Amniotic stem cell (primary cell): ENCODE data around the gene SLC19A3.
"Not testable (repeated sequence)": the region's sequence is repeated elsewhere in the genome, so short reads cannot be mapped to it uniquely, and the experiment has no call there.

Experiments used
- DNase-seq: peaks from one replicate; lab custom pipeline; 2025; lab: John Stamatoyannopoulos, UW

The SLC19A3 gene

GRCh38 chr2:227717687-227718567, at the start of gene SLC19A3:
Gene SLC19A3 (minus strand): TSS chr2:227718028. CDS start chr2:227702318, 15,710 bp downstream.
- DNase-seq, result no peak

- DNase-seq, result peak; percentile 42
These were observed 48.6 kb upstream of the SLC19A3 start for GRCh38 chr2:227766373-227766883.

- no peak for DNase-seq
These were observed 48.1 kb upstream of the SLC19A3 start for GRCh38 chr2:227765788-227766372.

- no peak for DNase-seq
These were observed 44.1 kb upstream of the SLC19A3 start for GRCh38 chr2:227761740-227762476.

GRCh38 chr2:227759411-227760118, 41.7 kb upstream of the SLC19A3 start:
- DNase-seq, result no peak

- not testable (repeated sequence) for DNase-seq
These were observed 38.4 kb upstream of the SLC19A3 start for GRCh38 chr2:227756261-227756660.

- no peak for DNase-seq
These were observed 30.3 kb upstream of the SLC19A3 start for GRCh38 chr2:227748079-227748478.

- DNase-seq, result no peak
These were observed 27.8 kb upstream of the SLC19A3 start, which contains the start of gene SCYGR8 for GRCh38 chr2:227745594-227745993. Gene SCYGR8 (plus strand): TSS chr2:227745894. CDS start chr2:227745894, 0 bp downstream.

- not testable (repeated sequence) for DNase-seq
These were observed 22.9 kb upstream of the SLC19A3 start for GRCh38 chr2:227740705-227741104.

- no peak for DNase-seq
These were observed 21.5 kb upstream of the SLC19A3 start for GRCh38 chr2:227739351-227739750.

GRCh38 chr2:227728035-227728434, 10.2 kb upstream of the SLC19A3 start, which contains the start of gene SCYGR7:
Gene SCYGR7 (plus strand): TSS chr2:227728335. CDS start chr2:227728335, 0 bp downstream.
- DNase-seq, result no peak

GRCh38 chr2:227724394-227725039, 6.7 kb upstream of the SLC19A3 start, which contains the start of gene SCYGR6:
Gene SCYGR6 (minus strand): TSS chr2:227724757. CDS start chr2:227724757, 0 bp downstream.
- DNase-seq, result no peak

- not testable (repeated sequence) for DNase-seq
These were observed 5.0 kb upstream of the SLC19A3 start for GRCh38 chr2:227722821-227723220.

GRCh38 chr2:227720680-227721079, 2.9 kb upstream of the SLC19A3 start:
- no peak for DNase-seq

- DNase-seq, result no peak
These were observed 1.8 kb upstream of the SLC19A3 start for GRCh38 chr2:227719641-227720040.

GRCh38 chr2:227716501-227716900, 1.3 kb downstream of the SLC19A3 start:
- DNase-seq, result no peak

- no peak for DNase-seq
These were observed 4.5 kb downstream of the SLC19A3 start for GRCh38 chr2:227713291-227713690.

GRCh38 chr2:227710986-227711385, 6.8 kb downstream of the SLC19A3 start:
- no peak for DNase-seq

GRCh38 chr2:227707390-227707789, 10.4 kb downstream of the SLC19A3 start:
- DNase-seq, result no peak

GRCh38 chr2:227706859-227707258, 11.0 kb downstream of the SLC19A3 start:
- no peak for DNase-seq

- no peak for DNase-seq
These were observed 13.9 kb downstream of the SLC19A3 start for GRCh38 chr2:227703961-227704360.
